Skeletal muscle satellite cell (primary cell): Measurements from ENCODE around the gene NKAIN2.
"Not testable (repeated sequence)": the region's sequence is repeated elsewhere in the genome, so short reads cannot be mapped to it uniquely, and the experiment has no call there.

Source experiments
- H3K27me3 ChIP-seq: 2 replicates; pipeline ENCODE4 v1.7.0; 2013; ENCODE audit warnings: low read length; ENCODE audit not compliant: control insufficient read depth, insufficient read depth
- H3K36me3 ChIP-seq: 2 replicates; pipeline ENCODE4 v1.7.0; 2013; ENCODE audit warnings: mild to moderate bottlenecking, control low read depth, low read length; ENCODE audit not compliant: insufficient read depth
- H3K4me1 ChIP-seq: 2 replicates; pipeline ENCODE4 v1.7.0; 2013; ENCODE audit warnings: low read length; ENCODE audit not compliant: control insufficient read depth, insufficient read depth
- H3K4me2 ChIP-seq: 2 replicates; pipeline ENCODE4 v1.7.0; 2013; ENCODE audit warnings: mild to moderate bottlenecking, low read length
- H3K4me3 ChIP-seq: 2 replicates; pipeline ENCODE4 v1.7.0; 2013; ENCODE audit warnings: low read length
- H3K9ac ChIP-seq: 2 replicates; pipeline ENCODE4 v1.7.0; 2013; ENCODE audit warnings: mild to moderate bottlenecking, low read depth, low read length, moderate library complexity
- H3K9me3 ChIP-seq: replicated peaks from 2 replicates; pipeline ENCODE4 v1.7.0; 2013; ENCODE audit warnings: mild to moderate bottlenecking, control low read depth, low read length

NKAIN2 gene

GRCh38 chr6:124463271-124463670 lies 659.6 kb downstream of the NKAIN2 start:
- Histone ChIP-seq H3K9ac (no peak overlapping the region), H3K36me3 (no peaks in the 10 kb centered on the region), H3K4me2 (no peak overlapping the region), H3K4me3 (no peak overlapping the region), H3K27me3 (no peaks in the 10 kb centered on the region), H3K4me1 (peaks cover 11% of the 10 kb centered on the region), H3K9me3 (no peaks in the 10 kb centered on the region)

- H3K4me2 ChIP-seq, H3K4me3 ChIP-seq, H3K36me3 ChIP-seq, H3K9ac ChIP-seq, H3K27me3 ChIP-seq, H3K9me3 ChIP-seq: not testable (repeated sequence)
- peaks cover 11% of the 10 kb centered on the region for H3K4me1 ChIP-seq
These were observed 660.9 kb downstream of the NKAIN2 start for GRCh38 chr6:124464600-124464999.

- Histone ChIP-seq H3K4me3 (no peak overlapping the region), H3K27me3 (no peaks in the 10 kb centered on the region), H3K4me2 (peak overlapping the region; percentile 2), H3K4me1 (peaks cover 11% of the 10 kb centered on the region), H3K9ac (no peak overlapping the region), H3K36me3 (no peaks in the 10 kb centered on the region), H3K9me3 (no peaks in the 10 kb centered on the region)
These were observed 663.3 kb downstream of the NKAIN2 start for GRCh38 chr6:124466949-124467348.

GRCh38 chr6:124467366-124467765 lies 663.7 kb downstream of the NKAIN2 start:
- Histone ChIP-seq H3K4me3 (no peak overlapping the region), H3K9me3 (no peaks in the 10 kb centered on the region), H3K4me1 (peaks cover 11% of the 10 kb centered on the region), H3K4me2 (no peak overlapping the region), H3K9ac (no peak overlapping the region), H3K36me3 (no peaks in the 10 kb centered on the region), H3K27me3 (no peaks in the 10 kb centered on the region)

- no peak overlapping the region for H3K9ac ChIP-seq
- H3K36me3 ChIP-seq: no peaks in the 10 kb centered on the region
- H3K27me3 ChIP-seq: no peaks in the 10 kb centered on the region
- no peak overlapping the region for H3K4me2 ChIP-seq
- peaks cover 11% of the 10 kb centered on the region for H3K4me1 ChIP-seq
- H3K4me3 ChIP-seq: no peak overlapping the region
- H3K9me3 ChIP-seq: no peaks in the 10 kb centered on the region
These were observed 667.1 kb downstream of the NKAIN2 start for GRCh38 chr6:124470803-124471202.

- H3K4me1 ChIP-seq: peaks cover 5% of the 10 kb centered on the region
- H3K27me3 ChIP-seq: no peaks in the 10 kb centered on the region
- H3K36me3 ChIP-seq: no peaks in the 10 kb centered on the region
- no peaks in the 10 kb centered on the region for H3K9me3 ChIP-seq
- H3K9ac ChIP-seq: no peak overlapping the region
- H3K4me2 ChIP-seq: no peak overlapping the region
- no peak overlapping the region for H3K4me3 ChIP-seq
These were observed 671.5 kb downstream of the NKAIN2 start for GRCh38 chr6:124475176-124475575.

- Histone ChIP-seq H3K27me3 (no peaks in the 10 kb centered on the region), H3K9me3 (no peaks in the 10 kb centered on the region), H3K4me3 (no peak overlapping the region), H3K9ac (no peak overlapping the region), H3K4me2 (no peak overlapping the region), H3K36me3 (no peaks in the 10 kb centered on the region), H3K4me1 (peaks cover 21% of the 10 kb centered on the region)
These were observed 675.2 kb downstream of the NKAIN2 start for GRCh38 chr6:124478906-124479305.

- H3K36me3 ChIP-seq: no peaks in the 10 kb centered on the region
- no peak overlapping the region for H3K9ac ChIP-seq
- H3K4me1 ChIP-seq: peaks cover 21% of the 10 kb centered on the region
- H3K4me3 ChIP-seq: no peak overlapping the region
- H3K4me2 ChIP-seq: no peak overlapping the region
- H3K9me3 ChIP-seq: no peaks in the 10 kb centered on the region
- no peaks in the 10 kb centered on the region for H3K27me3 ChIP-seq
These were observed 676.3 kb downstream of the NKAIN2 start for GRCh38 chr6:124479991-124480430.

- H3K9me3 ChIP-seq: no peaks in the 10 kb centered on the region
- H3K4me1 ChIP-seq: peaks cover 21% of the 10 kb centered on the region
- H3K4me3 ChIP-seq: no peak overlapping the region
- H3K27me3 ChIP-seq: no peaks in the 10 kb centered on the region
- no peak overlapping the region for H3K9ac ChIP-seq
- H3K36me3 ChIP-seq: no peaks in the 10 kb centered on the region
- H3K4me2 ChIP-seq: no peak overlapping the region
These were observed 678.4 kb downstream of the NKAIN2 start for GRCh38 chr6:124482071-124482491.

GRCh38 chr6:124487623-124488431 lies 684.2 kb downstream of the NKAIN2 start:
- Histone ChIP-seq H3K4me1 (peaks cover 11% of the 10 kb centered on the region), H3K9ac (no peak overlapping the region), H3K36me3 (no peaks in the 10 kb centered on the region), H3K4me2 (peak overlapping the region; percentile 30), H3K27me3 (no peaks in the 10 kb centered on the region), H3K9me3 (no peaks in the 10 kb centered on the region), H3K4me3 (no peak overlapping the region)

- no peak overlapping the region for H3K4me2 ChIP-seq
- no peaks in the 10 kb centered on the region for H3K27me3 ChIP-seq
- no peak overlapping the region for H3K9ac ChIP-seq
- H3K36me3 ChIP-seq: no peaks in the 10 kb centered on the region
- no peaks in the 10 kb centered on the region for H3K9me3 ChIP-seq
- H3K4me3 ChIP-seq: no peak overlapping the region
- H3K4me1 ChIP-seq: peaks cover 11% of the 10 kb centered on the region
These were observed 686.5 kb downstream of the NKAIN2 start for GRCh38 chr6:124490122-124490521.

- Histone ChIP-seq H3K4me2 (no peak overlapping the region), H3K9me3 (no peaks in the 10 kb centered on the region), H3K36me3 (no peaks in the 10 kb centered on the region), H3K4me3 (no peak overlapping the region), H3K9ac (no peak overlapping the region), H3K4me1 (peaks cover 4% of the 10 kb centered on the region), H3K27me3 (no peaks in the 10 kb centered on the region)
These were observed 689.6 kb downstream of the NKAIN2 start for GRCh38 chr6:124493259-124493658.
